SU-DHL-6 (cell line): Measurements from ENCODE around the gene ZNF655.

ENCODE experiments used
- H2AFZ ChIP-seq: fragments of 200-600 bp; sonication (generic); 2 replicates; pipeline ENCODE4 v1.6.1; 2014; ENCODE audit warnings: low read depth, mild to moderate bottlenecking, moderate library complexity, mixed read lengths, antibody characterized with exemption, low read length; ENCODE audit not compliant: severe bottlenecking
- H3F3A ChIP-seq: fragments of 200-600 bp; shearing (Covaris generic); 2 replicates; pipeline ENCODE4 v1.6.0; 2016; ENCODE audit warnings: antibody characterized with exemption, mild to moderate bottlenecking; ENCODE audit not compliant: insufficient read depth
- H3K27ac ChIP-seq: fragments of 200-600 bp; sonication (generic); 2 replicates; pipeline ENCODE4 v1.5.1; 2016; ENCODE audit warnings: low read depth, mild to moderate bottlenecking, low read length, moderate library complexity, mixed read lengths
- H3K27me3 ChIP-seq: fragments of 200-600 bp; sonication (generic), shearing (Covaris generic); 2 replicates; pipeline ENCODE4 v1.6.0; 2014; ENCODE audit warnings: mild to moderate bottlenecking, low read length
- H3K36me3 ChIP-seq: fragments of 200-600 bp; sonication (generic); 2 replicates; pipeline ENCODE4 v1.6.1; 2014; ENCODE audit warnings: mild to moderate bottlenecking, low read length, mixed read lengths
- H3K4me2 ChIP-seq: fragments of 300-600, 200-600 bp; shearing (Covaris generic), sonication (generic); 2 replicates; pipeline ENCODE4 v1.6.0; 2014; ENCODE audit warnings: low read length, low read depth, mild to moderate bottlenecking; ENCODE audit not compliant: poor library complexity, severe bottlenecking
- H3K4me3 ChIP-seq: fragments of 200-600 bp; sonication (generic); 2 replicates; pipeline ENCODE4 v1.5.1; 2014; ENCODE audit warnings: antibody characterized with exemption, low read length, mild to moderate bottlenecking, mixed read lengths; ENCODE audit not compliant: insufficient read depth, poor library complexity, severe bottlenecking
- H3K79me2 ChIP-seq: fragments of 200-600 bp; sonication (generic); 2 replicates; pipeline ENCODE4 v1.6.1; 2014; ENCODE audit warnings: mild to moderate bottlenecking, low read length, moderate library complexity; ENCODE audit not compliant: insufficient read depth
- H3K9ac ChIP-seq: fragments of 200-600 bp; sonication (generic); 2 replicates; pipeline ENCODE4 v1.7.0; 2014; ENCODE audit warnings: mild to moderate bottlenecking, low read length
- H3K9me2 ChIP-seq: fragments of 200-600 bp; sonication (generic); replicated peaks from 2 replicates; pipeline ENCODE4 v1.6.1; 2014; ENCODE audit warnings: low read length; ENCODE audit not compliant: insufficient read depth
- H3K9me3 ChIP-seq: fragments of 200-600 bp; sonication (generic); 2 replicates; pipeline ENCODE4 v1.6.1; 2014; ENCODE audit warnings: low read length, mixed read lengths; ENCODE audit not compliant: insufficient read depth
- H4K20me1 ChIP-seq: fragments of 200-600 bp; sonication (generic); 2 replicates; pipeline ENCODE4 v1.6.1; 2014; ENCODE audit warnings: low read depth, mild to moderate bottlenecking, antibody characterized with exemption, low read length, moderate library complexity, mixed read lengths
- CTCF ChIP-seq: fragments of 200-600 bp; sonication (generic); IDR thresholded peaks from one replicate; pipeline ENCODE4 v1.5.1; 2017; ENCODE audit warnings: antibody characterized with exemption, mild to moderate bottlenecking, low read length, moderate library complexity; ENCODE audit not compliant: insufficient read depth, poor library complexity, severe bottlenecking
- EZH2phosphoT487 ChIP-seq: fragments of 200-600 bp; sonication (generic), shearing (Covaris generic); conservative IDR thresholded peaks from 2 replicates; pipeline ENCODE4 v1.6.1; 2018; ENCODE audit warnings: mild to moderate bottlenecking, antibody characterized with exemption, low read length, moderate library complexity, mixed read lengths

The ZNF655 gene

DNA sequence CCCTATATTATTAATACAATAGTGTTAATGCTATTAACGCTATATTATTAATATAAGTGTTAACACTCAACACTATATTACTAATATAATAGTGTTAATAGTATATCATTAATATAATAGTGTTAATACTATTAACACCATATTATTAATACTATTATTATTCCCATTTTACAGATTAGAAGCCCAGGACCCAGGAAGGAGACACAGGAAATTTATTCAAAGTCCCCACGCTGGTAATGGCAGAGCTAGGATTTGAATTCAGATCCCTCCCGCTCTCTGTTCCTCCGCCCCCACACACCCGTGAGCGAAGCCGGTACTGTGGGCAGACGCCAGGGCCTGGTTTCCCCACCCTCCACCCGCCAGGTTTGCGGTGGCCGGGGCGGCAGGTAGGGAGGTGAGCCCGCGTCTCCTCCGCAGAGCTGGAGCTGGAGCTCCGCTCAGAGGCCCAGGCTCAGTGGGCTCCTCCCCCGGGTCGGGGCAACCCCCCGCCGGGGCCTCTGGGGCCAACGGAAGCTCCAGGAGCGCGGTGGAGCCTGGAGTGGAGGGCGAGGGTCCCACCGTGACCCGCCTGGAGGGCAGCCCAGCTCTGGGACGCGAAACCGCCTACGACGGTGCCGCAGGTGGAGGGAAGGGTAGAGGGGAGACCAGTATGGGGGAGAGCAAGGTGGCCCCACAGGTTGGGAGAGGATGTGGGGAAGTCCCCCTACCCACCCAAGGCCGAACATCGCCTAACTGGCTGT is 39.5 kb downstream of the ZNF655 start, which contains the start of gene TMEM225B:
Gene TMEM225B, plus strand, starts transcription at position 506 of the 740 bp plus-strand sequence. CDS start 6,122 bp downstream, outside the sequence.
- Histone ChIP-seq H3K9me3 (no peaks in the 10 kb centered on the region), H2AFZ (no peak within 1 kb of the TSS), H3K79me2 (no peaks in the 10 kb centered on the region), H3K9me2 (no peaks in the 10 kb centered on the region), H3K4me3 (no peak within 1 kb of the TSS), H3F3A (no peaks in the 10 kb centered on the region), H3K9ac (no peak within 1 kb of the TSS), H3K36me3 (no peaks in the 10 kb centered on the region), H3K27ac (no peak within 1 kb of the TSS), H4K20me1 (no peaks in the 10 kb centered on the region), H3K4me2 (no peak within 1 kb of the TSS), H3K27me3 (no peaks in the 10 kb centered on the region)
- TF ChIP-seq EZH2phosphoT487: no peak
- no peak for TF ChIP-seq CTCF

- H3K9ac ChIP-seq: no peak overlapping the region
- TF ChIP-seq EZH2phosphoT487: no peak
- no peak for TF ChIP-seq CTCF
These were observed 41.4 kb downstream of the ZNF655 start for GRCh38 chr7:99599836-99600235.

GRCh38 chr7:99601656-99602310 is 43.3 kb downstream of the ZNF655 start:
- Histone ChIP-seq H3K4me2 (no peak overlapping the region), H2AFZ (no peak overlapping the region), H3K79me2 (no peaks in the 10 kb centered on the region), H4K20me1 (no peaks in the 10 kb centered on the region), H3K9me2 (no peaks in the 10 kb centered on the region), H3K27me3 (no peaks in the 10 kb centered on the region), H3K36me3 (no peaks in the 10 kb centered on the region), H3K4me3 (no peak overlapping the region), H3F3A (no peaks in the 10 kb centered on the region), H3K9me3 (no peaks in the 10 kb centered on the region), H3K9ac (no peak overlapping the region), H3K27ac (no peak overlapping the region)
- TF ChIP-seq EZH2phosphoT487 (no peak), CTCF (no peak)

More at GRCh38 chr7:99599836-99600235, 41.4 kb downstream of the ZNF655 start:
- Histone ChIP-seq H3K27ac (no peak overlapping the region), H2AFZ (no peak overlapping the region), H3F3A (no peaks in the 10 kb centered on the region), H4K20me1 (no peaks in the 10 kb centered on the region), H3K27me3 (no peaks in the 10 kb centered on the region), H3K4me3 (no peak overlapping the region), H3K9me3 (no peaks in the 10 kb centered on the region), H3K4me2 (no peak overlapping the region), H3K79me2 (no peaks in the 10 kb centered on the region), H3K9me2 (no peaks in the 10 kb centered on the region), H3K36me3 (no peaks in the 10 kb centered on the region)
